ENCODE data around the gene MYRFL.
"Not testable (repeated sequence)": the region's sequence is repeated elsewhere in the genome, so short reads cannot be mapped to it uniquely, and the experiment has no call there.

MYRFL gene

GRCh38 chr12:69843608-69844007 lies 18.6 kb downstream of the MYRFL start:
- DNase-seq (ENCODE audit: low read depth): no peak

DNA sequence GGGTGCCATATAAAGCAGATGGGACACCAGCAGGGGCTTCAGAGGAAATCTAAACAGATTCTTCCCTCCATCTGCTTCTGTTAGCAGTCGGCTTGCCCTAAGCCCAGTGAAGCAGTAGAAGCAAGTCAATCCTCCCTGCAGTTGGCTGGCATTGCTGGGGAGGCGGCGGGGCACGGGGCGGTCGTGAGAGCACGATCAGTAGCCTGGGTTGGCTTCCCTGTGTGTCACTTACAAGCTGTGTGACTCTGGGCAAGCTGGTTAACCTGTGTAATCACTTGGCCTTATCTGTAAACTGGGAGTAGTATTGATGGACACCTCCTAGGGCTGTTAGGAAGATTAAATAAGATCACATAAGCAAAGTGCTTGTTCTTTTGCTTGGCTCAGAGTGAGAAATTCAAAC lies 19.4 kb downstream of the MYRFL start:
- no peak overlapping the region for H3K4me3 ChIP-seq (ENCODE audit: low read length)
- DNase-seq (ENCODE audit: low read depth): no peak
- TF ChIP-seq, protein P1, sequence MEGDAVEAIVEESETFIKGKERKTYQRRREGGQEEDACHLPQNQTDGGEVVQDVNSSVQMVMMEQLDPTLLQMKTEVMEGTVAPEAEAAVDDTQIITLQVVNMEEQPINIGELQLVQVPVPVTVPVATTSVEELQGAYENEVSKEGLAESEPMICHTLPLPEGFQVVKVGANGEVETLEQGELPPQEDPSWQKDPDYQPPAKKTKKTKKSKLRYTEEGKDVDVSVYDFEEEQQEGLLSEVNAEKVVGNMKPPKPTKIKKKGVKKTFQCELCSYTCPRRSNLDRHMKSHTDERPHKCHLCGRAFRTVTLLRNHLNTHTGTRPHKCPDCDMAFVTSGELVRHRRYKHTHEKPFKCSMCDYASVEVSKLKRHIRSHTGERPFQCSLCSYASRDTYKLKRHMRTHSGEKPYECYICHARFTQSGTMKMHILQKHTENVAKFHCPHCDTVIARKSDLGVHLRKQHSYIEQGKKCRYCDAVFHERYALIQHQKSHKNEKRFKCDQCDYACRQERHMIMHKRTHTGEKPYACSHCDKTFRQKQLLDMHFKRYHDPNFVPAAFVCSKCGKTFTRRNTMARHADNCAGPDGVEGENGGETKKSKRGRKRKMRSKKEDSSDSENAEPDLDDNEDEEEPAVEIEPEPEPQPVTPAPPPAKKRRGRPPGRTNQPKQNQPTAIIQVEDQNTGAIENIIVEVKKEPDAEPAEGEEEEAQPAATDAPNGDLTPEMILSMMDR (conservative IDR thresholded peaks at IDR 0.05; ENCODE audit: low read length): no peak

More at GRCh38 chr12:69843608-69844007, 18.6 kb downstream of the MYRFL start:
- TF ChIP-seq, protein P1 (conservative IDR thresholded peaks at IDR 0.05; ENCODE audit: low read length): no peak
- no peak overlapping the region for H3K4me3 ChIP-seq (ENCODE audit: low read length)

GRCh38 chr12:69844836-69845235 lies 19.8 kb downstream of the MYRFL start:
- no peak overlapping the region for H3K4me3 ChIP-seq (ENCODE audit: low read length)
- TF ChIP-seq, protein P1 (conservative IDR thresholded peaks at IDR 0.05; ENCODE audit: low read length): no peak
- no peak for DNase-seq (ENCODE audit: low read depth)

DNA sequence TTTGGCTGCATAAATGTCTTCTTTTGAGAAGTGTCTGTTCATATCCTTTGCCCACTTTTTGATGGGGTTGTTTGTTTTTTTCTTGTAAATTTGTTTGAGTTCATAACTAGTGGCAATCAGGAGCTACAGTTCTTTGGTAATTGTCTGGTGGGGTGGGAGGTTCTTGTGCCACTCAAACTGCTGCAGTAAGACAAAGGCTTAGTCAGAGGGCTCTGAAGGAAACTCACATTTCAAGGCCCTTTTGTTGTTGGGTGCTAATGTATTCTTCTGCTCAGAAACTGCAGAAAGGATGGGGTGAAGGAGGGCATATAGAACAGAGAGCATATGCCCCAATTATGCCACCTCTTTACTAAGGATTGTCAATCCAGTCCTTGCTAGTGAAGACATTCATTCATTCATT lies 21.9 kb downstream of the MYRFL start:
- no peak overlapping the region for H3K4me3 ChIP-seq (ENCODE audit: low read length)
- TF ChIP-seq, protein P1 (conservative IDR thresholded peaks at IDR 0.05; ENCODE audit: low read length): no peak
- DNase-seq (ENCODE audit: low read depth): no peak

DNA sequence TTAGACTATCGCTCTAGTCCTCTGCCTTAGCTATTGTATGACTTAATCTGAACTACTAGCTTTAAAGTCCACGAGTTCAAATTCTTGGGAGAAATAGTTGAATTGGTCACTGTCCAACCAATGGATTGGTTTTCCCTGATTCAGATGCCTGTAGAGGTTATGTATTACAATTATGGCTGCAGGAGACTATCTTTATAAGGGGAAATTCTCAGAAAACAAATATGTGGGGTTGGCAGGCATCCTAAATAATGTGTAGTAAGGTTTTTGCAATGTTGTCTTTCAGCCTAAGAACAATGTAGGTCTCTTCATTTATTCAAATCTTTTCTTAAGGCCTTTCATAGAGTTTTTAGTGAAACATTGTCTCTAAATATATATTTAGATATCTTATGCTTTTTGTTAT lies 26.9 kb downstream of the MYRFL start:
- peak; percentile 9 for DNase-seq (ENCODE audit: low read depth)
- no peak overlapping the region for H3K4me3 ChIP-seq (ENCODE audit: low read length)
- TF ChIP-seq, protein P1 (conservative IDR thresholded peaks at IDR 0.05; ENCODE audit: low read length): no peak

- H3K4me3 ChIP-seq (ENCODE audit: low read length); DNase-seq (ENCODE audit: low read depth): not testable (repeated sequence)
These were observed 28.3 kb downstream of the MYRFL start for GRCh38 chr12:69853176-69853961.

GRCh38 chr12:69866698-69867097 lies 41.7 kb downstream of the MYRFL start:
- no peak for DNase-seq (ENCODE audit: low read depth)
- H3K4me3 ChIP-seq (ENCODE audit: low read length): no peak overlapping the region
- TF ChIP-seq, protein P1 (conservative IDR thresholded peaks at IDR 0.05; ENCODE audit: low read length): no peak

Data from AG10803 (cell line).